OCI-LY7 (cell line): ENCODE results near the gene MPP7. TPM values are rescaled to one million over a fixed set of nuclear protein-coding genes. Genes with fewer than 3 reads are reported as not detected.

Experiments
- BruUV-seq: library from RNA; stranded (reverse); fragments of 400-500 nt; replicated peaks from 2 replicates; lab custom pipeline; 2021; lab: Mats Ljungman, UMichigan
- CTCF ChIA-PET: fragments of 300-600 bp; sonication (Branson Sonifier 250); formaldehyde crosslinking; loops from one replicate; lab custom pipeline; 2022; ENCODE audit warnings: antibody characterized with exemption; ENCODE audit not compliant: unreplicated experiment; lab: Charles Lee
- POLR2A ChIA-PET: fragments of 300-600 bp; sonication (Branson Sonifier 250); formaldehyde crosslinking; loops from one replicate; lab custom pipeline; 2022; ENCODE audit warnings: antibody characterized with exemption; lab: Charles Lee
- DNase-seq: peaks from one replicate; pipeline ENCODE4 v3.0.0-alpha.2; 2015; ENCODE audit warnings: low spot score
- H2AFZ ChIP-seq: fragments of 200-600 bp; sonication (generic), shearing (Covaris generic); 2 replicates; pipeline ENCODE4 v1.6.1; 2014; ENCODE audit warnings: mild to moderate bottlenecking, antibody characterized with exemption, low read length, moderate library complexity
- H3K27ac ChIP-seq: fragments of 200-600 bp; sonication (generic); 2 replicates; pipeline ENCODE4 v1.5.1; 2014; ENCODE audit warnings: mixed run types, low read depth, mild to moderate bottlenecking, moderate library complexity, low read length, inconsistent platforms; ENCODE audit not compliant: poor library complexity, severe bottlenecking
- H3K36me3 ChIP-seq: fragments of 200-600 bp; sonication (generic); 2 replicates; pipeline ENCODE4 v1.6.1; 2014; ENCODE audit warnings: mild to moderate bottlenecking, antibody characterized with exemption, low read length, moderate library complexity, mixed read lengths; ENCODE audit not compliant: insufficient read depth
- H3K4me1 ChIP-seq: fragments of 200-600 bp; sonication (generic); 2 replicates; pipeline ENCODE4 v1.5.1; 2014; ENCODE audit warnings: mild to moderate bottlenecking, low read length; ENCODE audit not compliant: insufficient read depth, poor library complexity, severe bottlenecking
- H3K4me2 ChIP-seq: fragments of 200-600 bp; sonication (generic); 2 replicates; pipeline ENCODE4 v1.6.1; 2014; ENCODE audit warnings: mild to moderate bottlenecking, low read length
- H3K4me3 ChIP-seq: fragments of 200-600 bp; sonication (generic); 2 replicates; pipeline ENCODE4 v1.5.1; 2014; ENCODE audit warnings: mild to moderate bottlenecking, low read depth, low read length; ENCODE audit not compliant: poor library complexity, severe bottlenecking
- H3K79me2 ChIP-seq: fragments of 200-600 bp; sonication (generic); 2 replicates; pipeline ENCODE4 v1.6.1; 2016; ENCODE audit warnings: low read depth, mild to moderate bottlenecking, low read length, moderate library complexity, mixed read lengths; ENCODE audit not compliant: insufficient read depth
- H3K9me2 ChIP-seq: fragments of 200-600 bp; sonication (generic); 2 replicates; pipeline ENCODE4 v1.6.1; 2016; ENCODE audit warnings: mild to moderate bottlenecking, low read length, mixed read lengths; ENCODE audit not compliant: insufficient read depth
- H3K9me3 ChIP-seq: fragments of 200-600 bp; sonication (generic); 2 replicates; pipeline ENCODE4 v1.6.1; 2014; ENCODE audit warnings: mild to moderate bottlenecking, mixed run types, low read length, mixed read lengths
- H4K20me1 ChIP-seq: fragments of 200-600 bp; sonication (generic); 2 replicates; pipeline ENCODE4 v1.6.1; 2014; ENCODE audit warnings: mild to moderate bottlenecking, antibody characterized with exemption, low read length, moderate library complexity, mixed read lengths; ENCODE audit not compliant: insufficient read depth
- CTCF ChIP-seq: fragments of 200-600 bp; sonication (generic); conservative IDR thresholded peaks from 2 replicates; pipeline ENCODE4 v1.5.1; 2014; ENCODE audit warnings: mild to moderate bottlenecking, antibody characterized with exemption, low read length, moderate library complexity, mixed read lengths
- EZH2phosphoT487 ChIP-seq: fragments of 200-600 bp; sonication (generic); IDR thresholded peaks from 2 replicates; pipeline ENCODE4 v1.6.1; 2018; ENCODE audit warnings: low read depth, borderline replicate concordance, mild to moderate bottlenecking, mixed run types, antibody characterized with exemption, low read length, moderate library complexity, mixed read lengths
- intact Hi-C: fragments of 100-400 bp; cut with micrococcal nuclease; formaldehyde crosslinking; loops from one replicate; pipeline ENCODE4 v1.10.0; 2022; ENCODE audit not compliant: unreplicated experiment
- total RNA-seq, 2 experiments: library from RNA; depleted of rRNA in 1 of 2; stranded (reverse); fragments of >200 nt in 1 of 2; shearing (Covaris generic) in 1 of 2; gene quantifications; 2 replicates each; pipeline ENCODE4 v1.2.3, GENCODE V29; 2014 to 2022

The MPP7 gene
- total RNA-seq, 2 experiments from 2014 or later: 15.0 to 19.6 TPM

GRCh38 chr10:28300027-28300426 lies 2.8 kb downstream of the MPP7 start:
- H3K4me2 ChIP-seq: peak overlapping the region; percentile 83
- no peak overlapping the region for H3K27ac ChIP-seq
- BruUV-seq: no TSS peak
- H3K79me2 ChIP-seq: peaks cover 34% of the 10 kb centered on the region; the same call in 1 of the 2 replicates
- peak; percentile 71 for DNase-seq
- H2AFZ ChIP-seq: no peak overlapping the region
- no peaks in the 10 kb centered on the region for H3K9me2 ChIP-seq
- H4K20me1 ChIP-seq: no peaks in the 10 kb centered on the region
- intact Hi-C loops: loop anchor here (5.0 kb wide), 2 partner anchors 67 to 123 kb away; no protein-coding TSS in a partner anchor
- no peaks in the 10 kb centered on the region for H3K9me3 ChIP-seq
- TF ChIP-seq CTCF (peak; percentile 80), EZH2phosphoT487 (no peak)
- ChIA-PET POLR2A (interaction anchor here (0.6 to 1.9 kb wide), 7 partner anchors 9 to 1182 kb away, joined by 3 to 6 read pairs (median 4); no protein-coding TSS in a partner anchor), CTCF (no interaction called here)
- H3K36me3 ChIP-seq: no peaks in the 10 kb centered on the region
- H3K4me1 ChIP-seq: peaks cover 72% of the 10 kb centered on the region
- no peak overlapping the region for H3K4me3 ChIP-seq

- BruUV-seq: no TSS peak
- Histone ChIP-seq H3K4me3 (peak overlapping the region; percentile 19), H3K79me2 (peaks cover 42% of the 10 kb centered on the region; the same call in 1 of the 2 replicates), H2AFZ (0 out of 2 replicates have a peak overlapping the region, but pooled peaks have one; percentile 44), H3K4me1 (peaks cover 76% of the 10 kb centered on the region), H3K4me2 (peak overlapping the region; percentile 53), H3K36me3 (no peaks in the 10 kb centered on the region), H3K27ac (peak overlapping the region; percentile 25), H4K20me1 (no peaks in the 10 kb centered on the region), H3K9me2 (no peaks in the 10 kb centered on the region), H3K9me3 (no peaks in the 10 kb centered on the region)
- DNase-seq: no peak
- ChIA-PET CTCF (interaction anchor here (0.9 to 1.4 kb wide), 6 partner anchors 10 to 83 kb away, joined by 3 to 6 read pairs (median 4); no protein-coding TSS in a partner anchor), POLR2A (interaction anchor here (0.6 to 1.9 kb wide), 13 partner anchors 7 to 84 kb away, joined by 3 to 7 read pairs (median 4); no protein-coding TSS in a partner anchor)
- intact Hi-C loops: no loop called here
- TF ChIP-seq CTCF (no peak), EZH2phosphoT487 (no peak)
Observed at GRCh38 chr10:28298951-28299350, 3.9 kb downstream of the MPP7 start.

- no peaks in the 10 kb centered on the region for H4K20me1 ChIP-seq
- intact Hi-C loops: no loop called here
- peaks cover 63% of the 10 kb centered on the region for H3K4me1 ChIP-seq
- POLR2A ChIA-PET: interaction anchor here (0.5 to 1.8 kb wide), 7 partner anchors 9 to 41 kb away, joined by 3 to 14 read pairs (median 4); no protein-coding TSS in a partner anchor
- no peak overlapping the region for H2AFZ ChIP-seq
- TF ChIP-seq CTCF: no peak
- TF ChIP-seq EZH2phosphoT487: no peak
- peaks cover 34% of the 10 kb centered on the region; the same call in 1 of the 2 replicates for H3K79me2 ChIP-seq
- no peak overlapping the region for H3K4me2 ChIP-seq
- H3K9me2 ChIP-seq: no peaks in the 10 kb centered on the region
- no peak overlapping the region for H3K4me3 ChIP-seq
- CTCF ChIA-PET: interaction anchor here (1.7 kb wide), 1 partner anchor 14 kb away, joined by 4 read pairs; no protein-coding TSS in a partner anchor
- no peak for DNase-seq
- no peak overlapping the region for H3K27ac ChIP-seq
- H3K9me3 ChIP-seq: no peaks in the 10 kb centered on the region
- H3K36me3 ChIP-seq: no peaks in the 10 kb centered on the region
- BruUV-seq: no TSS peak
Observed at GRCh38 chr10:28296023-28296422, 6.8 kb downstream of the MPP7 start.
